Testis (tissue), 2 donors: ENCODE data around the gene RFTN2.

ENCODE experiments used
- CTCF ChIP-seq, 3 experiments: fragments of 450-650 bp in 2 of 3; fragments of 200-600 bp in 1 of 3; sonication (generic) in 1 of 3; IDR thresholded peaks; one replicate each; pipeline ENCODE4 v1.5.1; 2016 to 2019; ENCODE audit warnings: antibody characterized with exemption in 3 of 3, mild to moderate bottlenecking in 2 of 3, moderate library complexity in 1 of 3
- POLR2A ChIP-seq: fragments of 450-650 bp; IDR thresholded peaks from one replicate; pipeline ENCODE4 v1.6.1; 2017; ENCODE audit warnings: antibody characterized with exemption, mild to moderate bottlenecking, moderate library complexity

- peak in 2 of 3 experiments; percentile 12 to 26 for TF ChIP-seq CTCF (IDR thresholded peaks at IDR 0.05)
- TF ChIP-seq POLR2A: no peak
Measured at GRCh38 chr2:197599285-197599965, 76.0 kb downstream of the RFTN2 start.
